Measurements from ENCODE around the gene UBE2E2.

DNA sequence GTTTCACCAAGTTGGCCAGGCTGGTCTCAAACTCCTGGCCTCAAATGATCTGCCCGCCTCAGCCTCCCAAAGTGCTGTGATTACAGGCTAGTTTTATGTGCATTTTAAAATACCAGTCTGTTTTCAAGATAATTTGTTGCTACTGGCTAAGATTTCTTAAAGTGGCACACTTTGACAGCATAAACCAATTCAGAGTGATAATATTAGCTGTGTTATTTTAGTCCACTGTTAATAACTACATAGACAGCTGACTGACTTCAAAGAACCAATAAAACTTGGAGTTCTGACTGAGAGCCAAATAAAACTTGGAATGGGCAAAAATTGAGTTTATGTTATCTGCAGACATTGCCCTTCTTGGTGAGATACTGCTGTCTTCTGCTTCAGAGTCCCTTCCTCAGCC lies 291.8 kb downstream of the UBE2E2 start:
- no peak for TF ChIP-seq YY1 (IDR thresholded peaks at IDR 0.05; ENCODE audit: low read depth)
- TF ChIP-seq EP300 (IDR thresholded peaks at IDR 0.05; ENCODE audit: borderline replicate concordance): no peak
- no peak for TF ChIP-seq TAF1 (IDR thresholded peaks at IDR 0.05; ENCODE audit: low read depth)
- TF ChIP-seq CEBPB (IDR thresholded peaks at IDR 0.05): no peak
- no peak for TF ChIP-seq USF1 (IDR thresholded peaks at IDR 0.05)
- TF ChIP-seq, protein P1, sequence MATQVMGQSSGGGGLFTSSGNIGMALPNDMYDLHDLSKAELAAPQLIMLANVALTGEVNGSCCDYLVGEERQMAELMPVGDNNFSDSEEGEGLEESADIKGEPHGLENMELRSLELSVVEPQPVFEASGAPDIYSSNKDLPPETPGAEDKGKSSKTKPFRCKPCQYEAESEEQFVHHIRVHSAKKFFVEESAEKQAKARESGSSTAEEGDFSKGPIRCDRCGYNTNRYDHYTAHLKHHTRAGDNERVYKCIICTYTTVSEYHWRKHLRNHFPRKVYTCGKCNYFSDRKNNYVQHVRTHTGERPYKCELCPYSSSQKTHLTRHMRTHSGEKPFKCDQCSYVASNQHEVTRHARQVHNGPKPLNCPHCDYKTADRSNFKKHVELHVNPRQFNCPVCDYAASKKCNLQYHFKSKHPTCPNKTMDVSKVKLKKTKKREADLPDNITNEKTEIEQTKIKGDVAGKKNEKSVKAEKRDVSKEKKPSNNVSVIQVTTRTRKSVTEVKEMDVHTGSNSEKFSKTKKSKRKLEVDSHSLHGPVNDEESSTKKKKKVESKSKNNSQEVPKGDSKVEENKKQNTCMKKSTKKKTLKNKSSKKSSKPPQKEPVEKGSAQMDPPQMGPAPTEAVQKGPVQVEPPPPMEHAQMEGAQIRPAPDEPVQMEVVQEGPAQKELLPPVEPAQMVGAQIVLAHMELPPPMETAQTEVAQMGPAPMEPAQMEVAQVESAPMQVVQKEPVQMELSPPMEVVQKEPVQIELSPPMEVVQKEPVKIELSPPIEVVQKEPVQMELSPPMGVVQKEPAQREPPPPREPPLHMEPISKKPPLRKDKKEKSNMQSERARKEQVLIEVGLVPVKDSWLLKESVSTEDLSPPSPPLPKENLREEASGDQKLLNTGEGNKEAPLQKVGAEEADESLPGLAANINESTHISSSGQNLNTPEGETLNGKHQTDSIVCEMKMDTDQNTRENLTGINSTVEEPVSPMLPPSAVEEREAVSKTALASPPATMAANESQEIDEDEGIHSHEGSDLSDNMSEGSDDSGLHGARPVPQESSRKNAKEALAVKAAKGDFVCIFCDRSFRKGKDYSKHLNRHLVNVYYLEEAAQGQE (IDR thresholded peaks at IDR 0.05; ENCODE audit: low read depth): no peak
- TF ChIP-seq MAX (IDR thresholded peaks at IDR 0.05): no peak
- TF ChIP-seq CREB1 (IDR thresholded peaks at IDR 0.05; ENCODE audit: low read depth): no peak
- TF ChIP-seq RAD21 (IDR thresholded peaks at IDR 0.05; ENCODE audit: low read depth): no peak
- TF ChIP-seq NFIC (IDR thresholded peaks at IDR 0.05): no peak
- TF ChIP-seq EGR1 (IDR thresholded peaks at IDR 0.05): no peak
- no peak for TF ChIP-seq FOXM1 (IDR thresholded peaks at IDR 0.05; ENCODE audit: borderline replicate concordance, low read depth)
- no peak for TF ChIP-seq TCF12 (IDR thresholded peaks at IDR 0.05; ENCODE audit: low read depth)
- TF ChIP-seq ZBTB7A (IDR thresholded peaks at IDR 0.05; ENCODE audit: low read depth): no peak

Data from Ishikawa (cell line).